Duodenal mucosa (tissue), 2 donors: ENCODE measurements around the gene SUGP2.

Source experiments
- H3K27ac ChIP-seq: one replicate; pipeline ENCODE4 v1.7.0; 2013; ENCODE audit warnings: low read depth, low read length
- H3K27me3 ChIP-seq, 2 donors: one replicate each; pipeline ENCODE4 v1.7.0; 2013; ENCODE audit warnings: low read length in 2 of 2, control low read depth in 1 of 2; ENCODE audit not compliant: insufficient read depth in 2 of 2, control insufficient read depth in 1 of 2
- H3K36me3 ChIP-seq, 2 donors: one replicate each; pipeline ENCODE4 v1.7.0; 2013; ENCODE audit warnings: low read length in 2 of 2, control low read depth in 1 of 2; ENCODE audit not compliant: insufficient read depth in 2 of 2, control insufficient read depth in 1 of 2
- H3K4me1 ChIP-seq, 2 donors: one replicate each; pipeline ENCODE4 v1.7.0; 2013; ENCODE audit warnings: low read length in 2 of 2, control low read depth in 1 of 2; ENCODE audit not compliant: insufficient read depth in 2 of 2, control insufficient read depth in 1 of 2
- H3K4me3 ChIP-seq, 2 donors: one replicate each; pipeline ENCODE4 v1.7.0; 2013; ENCODE audit warnings: low read length in 2 of 2, low read depth in 1 of 2
- H3K9ac ChIP-seq, 2 donors: one replicate each; pipeline ENCODE4 v1.7.0; 2013; ENCODE audit warnings: low read length in 2 of 2, low read depth in 1 of 2
- H3K9me3 ChIP-seq, 2 donors: one replicate each; pipeline ENCODE4 v1.7.0; 2013; ENCODE audit warnings: low read length in 2 of 2, control low read depth in 1 of 2; ENCODE audit not compliant: control insufficient read depth in 1 of 2

SUGP2 gene

GRCh38 chr19:18982669-18983068 is 50.6 kb downstream of the SUGP2 start:
- no peak overlapping the region for H3K4me3 ChIP-seq
- H3K9me3 ChIP-seq = no peaks in the 10 kb centered on the region
- peaks cover 0 to 4% of the 10 kb centered on the region in 2 donors for H3K4me1 ChIP-seq
- peaks cover 0 to 4% of the 10 kb centered on the region in 2 donors for H3K27me3 ChIP-seq
- no peak overlapping the region for H3K27ac ChIP-seq
- no peaks in the 10 kb centered on the region for H3K36me3 ChIP-seq
- H3K9ac ChIP-seq = no peak overlapping the region

GRCh38 chr19:18980432-18981020 is 52.8 kb downstream of the SUGP2 start:
- peaks cover 0 to 4% of the 10 kb centered on the region in 2 donors for H3K27me3 ChIP-seq
- H3K9ac ChIP-seq = no peak overlapping the region
- H3K4me1 ChIP-seq = peaks cover 0 to 4% of the 10 kb centered on the region in 2 donors
- H3K4me3 ChIP-seq = no peak overlapping the region
- no peaks in the 10 kb centered on the region for H3K9me3 ChIP-seq
- H3K27ac ChIP-seq = no peak overlapping the region
- H3K36me3 ChIP-seq = no peaks in the 10 kb centered on the region

GRCh38 chr19:18978616-18979015 is 54.7 kb downstream of the SUGP2 start:
- peaks cover 0 to 4% of the 10 kb centered on the region in 2 donors for H3K4me1 ChIP-seq
- no peak overlapping the region for H3K4me3 ChIP-seq
- no peaks in the 10 kb centered on the region for H3K36me3 ChIP-seq

GRCh38 chr19:18975869-18976268 is 57.4 kb downstream of the SUGP2 start:
- H3K27me3 ChIP-seq = no peaks in the 10 kb centered on the region
- no peak overlapping the region for H3K4me3 ChIP-seq
- H3K9me3 ChIP-seq = no peaks in the 10 kb centered on the region
- H3K27ac ChIP-seq = no peak overlapping the region
- no peaks in the 10 kb centered on the region for H3K36me3 ChIP-seq
- no peak overlapping the region for H3K9ac ChIP-seq
- peaks cover 0 to 4% of the 10 kb centered on the region in 2 donors for H3K4me1 ChIP-seq

More at GRCh38 chr19:18978616-18979015, 54.7 kb downstream of the SUGP2 start:
- Histone ChIP-seq H3K9me3 (no peaks in the 10 kb centered on the region), H3K27me3 (peaks cover 0 to 4% of the 10 kb centered on the region in 2 donors), H3K9ac (no peak overlapping the region), H3K27ac (no peak overlapping the region)

GRCh38 chr19:18975011-18975410 is 58.3 kb downstream of the SUGP2 start:
- H3K9ac ChIP-seq = no peak overlapping the region
- no peaks in the 10 kb centered on the region for H3K9me3 ChIP-seq
- H3K4me3 ChIP-seq = no peak overlapping the region
- no peaks in the 10 kb centered on the region for H3K36me3 ChIP-seq
- no peaks in the 10 kb centered on the region for H3K27me3 ChIP-seq
- no peaks in the 10 kb centered on the region for H3K4me1 ChIP-seq
- no peak overlapping the region for H3K27ac ChIP-seq

GRCh38 chr19:18972851-18973250 is 60.5 kb downstream of the SUGP2 start:
- no peaks in the 10 kb centered on the region for H3K27me3 ChIP-seq
- H3K9ac ChIP-seq = no peak overlapping the region
- no peak overlapping the region for H3K27ac ChIP-seq
- H3K4me1 ChIP-seq = no peaks in the 10 kb centered on the region
- no peak overlapping the region for H3K4me3 ChIP-seq
- no peaks in the 10 kb centered on the region for H3K9me3 ChIP-seq
- no peaks in the 10 kb centered on the region for H3K36me3 ChIP-seq

GRCh38 chr19:18972301-18972811 is 61.0 kb downstream of the SUGP2 start:
- Histone ChIP-seq H3K27ac (no peak overlapping the region), H3K4me1 (no peaks in the 10 kb centered on the region), H3K4me3 (no peak overlapping the region), H3K9ac (no peak overlapping the region), H3K36me3 (no peaks in the 10 kb centered on the region), H3K9me3 (no peaks in the 10 kb centered on the region), H3K27me3 (no peaks in the 10 kb centered on the region)

- Histone ChIP-seq H3K4me1 (no peaks in the 10 kb centered on the region), H3K9ac (no peak overlapping the region)
These were observed 63.2 kb downstream of the SUGP2 start for GRCh38 chr19:18969931-18970659.

GRCh38 chr19:18967358-18968146 is 65.8 kb downstream of the SUGP2 start:
- no peaks in the 10 kb centered on the region for H3K9me3 ChIP-seq
- H3K9ac ChIP-seq = no peak overlapping the region
- no peaks in the 10 kb centered on the region for H3K27me3 ChIP-seq
- no peak overlapping the region for H3K4me3 ChIP-seq
- no peaks in the 10 kb centered on the region for H3K36me3 ChIP-seq
- H3K27ac ChIP-seq = peak overlapping the region; percentile 66
- H3K4me1 ChIP-seq = no peaks in the 10 kb centered on the region

More at GRCh38 chr19:18969931-18970659, 63.2 kb downstream of the SUGP2 start:
- no peak overlapping the region for H3K4me3 ChIP-seq
- H3K27ac ChIP-seq = no peak overlapping the region
- H3K27me3 ChIP-seq = no peaks in the 10 kb centered on the region
- H3K9me3 ChIP-seq = no peaks in the 10 kb centered on the region
- no peaks in the 10 kb centered on the region for H3K36me3 ChIP-seq

GRCh38 chr19:18966307-18966706 is 67.0 kb downstream of the SUGP2 start:
- H3K4me1 ChIP-seq = no peaks in the 10 kb centered on the region
- H3K4me3 ChIP-seq = no peak overlapping the region
- H3K36me3 ChIP-seq = no peaks in the 10 kb centered on the region
- no peaks in the 10 kb centered on the region for H3K9me3 ChIP-seq
- peaks cover 3 to 6% of the 10 kb centered on the region in 2 donors for H3K27me3 ChIP-seq
- no peak overlapping the region for H3K9ac ChIP-seq
- no peak overlapping the region for H3K27ac ChIP-seq
